ENCODE data around the gene SSB. TPM values are rescaled to one million over a fixed set of nuclear protein-coding genes. Genes with fewer than 3 reads are reported as not detected.

Gene SSB
- 76.4 TPM for total RNA-seq
- polyA plus RNA-seq (ENCODE audit: insufficient read depth in 1 of 8, insufficient read length in 8 of 8, low replicate concordance in 1 of 8), result 100 to 1,000 TPM; 105 to 128 (median 116) TPM
- long read RNA-seq, donor 1, transcript SSB-201 (12 exons, 1,709 nt), result major isoform, 12 of 46 reads
- long read RNA-seq, donor 1, partial matches to known transcripts, result 29 of 46 reads
- long read RNA-seq, donor 1, other reads (novel, unspliced or antisense), result 0 of 46 reads
- long read RNA-seq, donor 2, partial matches to known transcripts, result 12 of 22 reads
- long read RNA-seq, donor 2, other reads (novel, unspliced or antisense), result 0 of 22 reads
- long read RNA-seq, donor 3, transcript SSB-201 (12 exons, 1,709 nt), result major isoform, 46 of 157 reads
- long read RNA-seq, donor 3, partial matches to known transcripts, result 64 of 157 reads
- long read RNA-seq, donor 3, other reads (novel, unspliced or antisense), result 43 of 157 reads
- long read RNA-seq, donor 4, transcript SSB-201 (12 exons, 1,709 nt), result major isoform, 7 of 59 reads
- long read RNA-seq, donor 4, partial matches to known transcripts, result 46 of 59 reads
- long read RNA-seq, donor 4, other reads (novel, unspliced or antisense), result 0 of 59 reads
- long read RNA-seq, donor 5, transcript SSB-201 (12 exons, 1,709 nt), result major isoform, 50 of 504 reads
- long read RNA-seq, donor 5, transcript SSB-212 (2 exons, 392 nt), result minor isoform, 12 of 504 reads
- long read RNA-seq, donor 5, transcript SSB-206 (4 exons, 619 nt), result minor isoform, 5 of 504 reads
- long read RNA-seq, donor 5, partial matches to known transcripts, result 326 of 504 reads
- long read RNA-seq, donor 5, other reads (novel, unspliced or antisense), result 110 of 504 reads
- long read RNA-seq, donor 6, transcript SSB-212 (2 exons, 392 nt), result minor isoform, 7 of 518 reads
- long read RNA-seq, donor 6, transcript SSB-201 (12 exons, 1,709 nt), result major isoform, 44 of 518 reads
- long read RNA-seq, donor 6, transcript SSB-206 (4 exons, 619 nt), result minor isoform, 12 of 518 reads
- long read RNA-seq, donor 6, partial matches to known transcripts, result 327 of 518 reads
- long read RNA-seq, donor 6, other reads (novel, unspliced or antisense), result 125 of 518 reads
- long read RNA-seq, donor 7, transcript SSB-201 (12 exons, 1,709 nt), result major isoform, 17 of 221 reads
- long read RNA-seq, donor 7, transcript SSB-212 (2 exons, 392 nt), result minor isoform, 13 of 221 reads
- long read RNA-seq, donor 7, transcript SSB-206 (4 exons, 619 nt), result minor isoform, 13 of 221 reads
- long read RNA-seq, donor 7, partial matches to known transcripts, result 178 of 221 reads
- long read RNA-seq, donor 7, other reads (novel, unspliced or antisense), result 0 of 221 reads
- long read RNA-seq, donor 8, transcript SSB-201 (12 exons, 1,709 nt), result minor isoform, 14 of 222 reads
- long read RNA-seq, donor 8, transcript SSB-212 (2 exons, 392 nt), result major isoform, 15 of 222 reads
- long read RNA-seq, donor 8, transcript SSB-206 (4 exons, 619 nt), result minor isoform, 6 of 222 reads
- long read RNA-seq, donor 8, partial matches to known transcripts, result 148 of 222 reads
- long read RNA-seq, donor 8, other reads (novel, unspliced or antisense), result 39 of 222 reads
- long read RNA-seq, donor 9, transcript SSB-201 (12 exons, 1,709 nt), result minor isoform, 17 of 287 reads
- long read RNA-seq, donor 9, transcript SSB-206 (4 exons, 619 nt), result minor isoform, 6 of 287 reads
- long read RNA-seq, donor 9, transcript SSB-212 (2 exons, 392 nt), result major isoform, 22 of 287 reads
- long read RNA-seq, donor 9, partial matches to known transcripts, result 171 of 287 reads
- long read RNA-seq, donor 9, other reads (novel, unspliced or antisense), result 70 of 287 reads
- long read RNA-seq, donor 10, transcript SSB-212 (2 exons, 392 nt), result major isoform, 28 of 302 reads
- long read RNA-seq, donor 10, transcript SSB-201 (12 exons, 1,709 nt), result minor isoform, 25 of 302 reads
- long read RNA-seq, donor 10, transcript SSB-206 (4 exons, 619 nt), result minor isoform, 15 of 302 reads
- long read RNA-seq, donor 10, partial matches to known transcripts, result 233 of 302 reads
- long read RNA-seq, donor 10, other reads (novel, unspliced or antisense), result 0 of 302 reads
- long read RNA-seq, donor 11, transcript SSB-212 (2 exons, 392 nt), result minor isoform, 13 of 153 reads
- long read RNA-seq, donor 11, transcript SSB-201 (12 exons, 1,709 nt), result major isoform, 18 of 153 reads
- long read RNA-seq, donor 11, partial matches to known transcripts, result 118 of 153 reads
- long read RNA-seq, donor 11, other reads (novel, unspliced or antisense), result 0 of 153 reads

GRCh38 chr2:169798718-169799592 is at the start of gene SSB:
TSS of gene SSB (plus strand) at chr2:169798871. CDS start at chr2:169800961, 2,090 bp downstream.
- H3K27ac ChIP-seq (ENCODE audit: low read length), result peak within 1 kb of the TSS; percentile 94
- 0% methylated on average over 52 of the region's 67 CpGs for WGBS (ENCODE audit: insufficient coverage)
- no peaks in the 10 kb centered on the region for H3K27me3 ChIP-seq (ENCODE audit: control insufficient read depth, insufficient read depth, low read length)
- H3K4me3 ChIP-seq (ENCODE audit: low read length), result peak within 1 kb of the TSS; percentile 85
- H3K9me3 ChIP-seq (replicated peaks; ENCODE audit: control insufficient read depth, low read depth, low read length), result no peaks in the 10 kb centered on the region
- peaks cover 7% of the 10 kb centered on the region for H3K4me1 ChIP-seq (ENCODE audit: control insufficient read depth, insufficient read depth, low read length)
- peaks cover 13% of the 10 kb centered on the region for H3K36me3 ChIP-seq (ENCODE audit: control insufficient read depth, insufficient read depth, low read length)
- DNase-seq, result peak; percentile 97

- H3K4me3 ChIP-seq (ENCODE audit: low read length), result no peak overlapping the region
- H3K27ac ChIP-seq (ENCODE audit: low read length), result no peak overlapping the region
- H3K9me3 ChIP-seq (replicated peaks; ENCODE audit: control insufficient read depth, low read depth, low read length), result no peaks in the 10 kb centered on the region
- H3K36me3 ChIP-seq (ENCODE audit: control insufficient read depth, insufficient read depth, low read length), result peaks cover 19% of the 10 kb centered on the region
- no peaks in the 10 kb centered on the region for H3K4me1 ChIP-seq (ENCODE audit: control insufficient read depth, insufficient read depth, low read length)
- H3K27me3 ChIP-seq (ENCODE audit: control insufficient read depth, insufficient read depth, low read length), result no peaks in the 10 kb centered on the region
- no peak for DNase-seq
- WGBS (ENCODE audit: insufficient coverage), result no CpG with 5 or more reads among the region's 3 CpGs
Measured at GRCh38 chr2:169752752-169753151, 45.9 kb upstream of the SSB start.

- Histone ChIP-seq H3K27ac (ENCODE audit: low read length) (no peak overlapping the region), H3K27me3 (ENCODE audit: control insufficient read depth, insufficient read depth, low read length) (no peaks in the 10 kb centered on the region), H3K4me1 (ENCODE audit: control insufficient read depth, insufficient read depth, low read length) (no peaks in the 10 kb centered on the region), H3K4me3 (ENCODE audit: low read length) (no peak overlapping the region), H3K36me3 (ENCODE audit: control insufficient read depth, insufficient read depth, low read length) (peaks cover under 1% of the 10 kb centered on the region), H3K9me3 (replicated peaks; ENCODE audit: control insufficient read depth, low read depth, low read length) (no peaks in the 10 kb centered on the region)
- no peak for DNase-seq
- 86% methylated on average over 4 of the region's 6 CpGs for WGBS (ENCODE audit: insufficient coverage)
Measured at GRCh38 chr2:169755083-169755870, 43.4 kb upstream of the SSB start.

- Histone ChIP-seq H3K4me1 (ENCODE audit: control insufficient read depth, insufficient read depth, low read length) (no peaks in the 10 kb centered on the region), H3K27ac (ENCODE audit: low read length) (no peak overlapping the region), H3K36me3 (ENCODE audit: control insufficient read depth, insufficient read depth, low read length) (no peaks in the 10 kb centered on the region), H3K9me3 (replicated peaks; ENCODE audit: control insufficient read depth, low read depth, low read length) (no peaks in the 10 kb centered on the region), H3K4me3 (ENCODE audit: low read length) (no peak overlapping the region), H3K27me3 (ENCODE audit: control insufficient read depth, insufficient read depth, low read length) (no peaks in the 10 kb centered on the region)
- no peak for DNase-seq
- WGBS (ENCODE audit: insufficient coverage), result 93% methylated on average over 4 of the region's 4 CpGs
Measured at GRCh38 chr2:169756342-169756741, 42.3 kb upstream of the SSB start.

- Histone ChIP-seq H3K9me3 (replicated peaks; ENCODE audit: control insufficient read depth, low read depth, low read length) (peaks cover 2% of the 10 kb centered on the region), H3K27ac (ENCODE audit: low read length) (no peak overlapping the region), H3K4me3 (ENCODE audit: low read length) (no peak overlapping the region), H3K36me3 (ENCODE audit: control insufficient read depth, insufficient read depth, low read length) (peaks cover 1% of the 10 kb centered on the region), H3K4me1 (ENCODE audit: control insufficient read depth, insufficient read depth, low read length) (no peaks in the 10 kb centered on the region), H3K27me3 (ENCODE audit: control insufficient read depth, insufficient read depth, low read length) (no peaks in the 10 kb centered on the region)
- no peak for DNase-seq
- 80% methylated on average over 1 of the region's 3 CpGs for WGBS (ENCODE audit: insufficient coverage)
Measured at GRCh38 chr2:169757356-169757755, 41.3 kb upstream of the SSB start.

- no peak overlapping the region for H3K27ac ChIP-seq (ENCODE audit: low read length)
- no CpG with 5 or more reads among the region's 2 CpGs for WGBS (ENCODE audit: insufficient coverage)
- no peaks in the 10 kb centered on the region for H3K4me1 ChIP-seq (ENCODE audit: control insufficient read depth, insufficient read depth, low read length)
- no peak for DNase-seq
- peaks cover 4% of the 10 kb centered on the region for H3K36me3 ChIP-seq (ENCODE audit: control insufficient read depth, insufficient read depth, low read length)
- H3K4me3 ChIP-seq (ENCODE audit: low read length), result no peak overlapping the region
- no peaks in the 10 kb centered on the region for H3K27me3 ChIP-seq (ENCODE audit: control insufficient read depth, insufficient read depth, low read length)
- H3K9me3 ChIP-seq (replicated peaks; ENCODE audit: control insufficient read depth, low read depth, low read length), result peaks cover 2% of the 10 kb centered on the region
Measured at GRCh38 chr2:169757778-169758177, 40.9 kb upstream of the SSB start.

GRCh38 chr2:169759987-169760386 is 38.7 kb upstream of the SSB start:
- WGBS (ENCODE audit: insufficient coverage), result no CpG with 5 or more reads among the region's 7 CpGs
- Histone ChIP-seq H3K4me3 (ENCODE audit: low read length) (no peak overlapping the region), H3K27ac (ENCODE audit: low read length) (no peak overlapping the region), H3K36me3 (ENCODE audit: control insufficient read depth, insufficient read depth, low read length) (peaks cover 4% of the 10 kb centered on the region), H3K4me1 (ENCODE audit: control insufficient read depth, insufficient read depth, low read length) (no peaks in the 10 kb centered on the region), H3K27me3 (ENCODE audit: control insufficient read depth, insufficient read depth, low read length) (no peaks in the 10 kb centered on the region), H3K9me3 (replicated peaks; ENCODE audit: control insufficient read depth, low read depth, low read length) (peaks cover 2% of the 10 kb centered on the region)
- DNase-seq, result no peak

All from muscle of leg (tissue), 16 donors.